GM12801 (cell line): ENCODE results near the gene TRAF1.

Source experiments
- CTCF ChIP-seq: IDR thresholded peaks from one replicate; pipeline ENCODE4 v1.5.1; 2011; ENCODE audit warnings: control low read depth; ENCODE audit not compliant: insufficient read length; ENCODE audit errors: extremely low read depth

The TRAF1 gene

GRCh38 chr9:120920806-120921178, 5.8 kb downstream of the TRAF1 start:
- no peak for TF ChIP-seq CTCF

- TF ChIP-seq CTCF: no peak
These were observed 6.5 kb downstream of the TRAF1 start for GRCh38 chr9:120919843-120920805.

- TF ChIP-seq CTCF: no peak
These were observed 7.4 kb downstream of the TRAF1 start for GRCh38 chr9:120918931-120919842.

- TF ChIP-seq CTCF: no peak
These were observed 8.4 kb downstream of the TRAF1 start for GRCh38 chr9:120917929-120918762.

GRCh38 chr9:120916991-120917880, 9.4 kb downstream of the TRAF1 start:
- no peak for TF ChIP-seq CTCF

- TF ChIP-seq CTCF: no peak
These were observed 10.0 kb downstream of the TRAF1 start for GRCh38 chr9:120916588-120916987.
